ENCODE measurements around the gene CLDN15.

CLDN15 gene

DNA sequence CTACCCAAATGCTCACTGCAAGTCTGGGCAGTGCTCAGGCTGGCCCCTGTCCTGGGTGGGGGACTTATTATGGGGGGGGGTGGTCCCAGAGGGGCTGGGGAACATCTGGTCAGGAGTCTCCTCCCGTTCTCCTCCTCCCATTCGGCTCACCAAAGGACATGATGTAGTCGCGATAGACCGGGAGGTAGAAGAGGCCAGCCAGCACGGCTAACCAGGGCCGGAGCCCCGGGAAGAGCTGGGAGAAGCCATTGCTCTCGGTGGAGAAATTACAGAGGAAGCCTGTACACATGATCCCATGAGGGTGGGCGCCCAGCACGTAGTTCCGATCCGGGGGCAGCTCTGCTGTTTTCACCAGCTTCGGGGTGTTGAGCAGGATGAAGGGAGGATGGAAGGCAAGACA, 39.1 kb downstream of the CLDN15 start:
- H3K4me3 ChIP-seq (ENCODE audit: low read depth, low read length), result no peak overlapping the region
- TF ChIP-seq CTCF (IDR thresholded peaks at IDR 0.05; ENCODE audit: low read depth, low read length, missing control alignments), result no peak
- no peak for DNase-seq (ENCODE audit: low read depth)
- in situ Hi-C loops (cut with HindIII; ENCODE audit: low sequenced_read_pairs), result no loop called here

DNA sequence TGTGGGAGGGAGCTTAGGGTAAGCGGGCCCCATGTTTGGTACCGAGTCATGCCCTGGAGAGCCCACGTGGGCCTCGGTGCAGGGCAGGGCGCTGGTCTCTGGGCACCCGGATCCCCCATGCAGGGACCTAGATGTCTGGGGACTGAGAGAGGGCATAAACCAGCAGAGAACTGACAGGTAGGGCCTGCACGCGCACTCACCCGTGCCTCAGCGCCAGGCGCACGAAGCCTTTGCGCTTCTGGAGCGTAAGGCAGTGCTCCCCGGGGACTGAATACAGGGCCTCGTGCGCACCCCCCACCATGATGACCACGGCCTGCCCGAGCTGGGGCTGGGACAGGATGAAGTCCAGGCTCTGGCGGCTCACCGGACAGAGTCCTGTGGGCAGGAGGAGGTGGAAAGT, 39.6 kb downstream of the CLDN15 start:
- DNase-seq (ENCODE audit: low read depth), result no peak
- H3K4me3 ChIP-seq (ENCODE audit: low read depth, low read length), result no peak overlapping the region
- TF ChIP-seq CTCF (IDR thresholded peaks at IDR 0.05; ENCODE audit: low read depth, low read length, missing control alignments), result no peak
- in situ Hi-C loops (cut with HindIII; ENCODE audit: low sequenced_read_pairs), result no loop called here

DNA sequence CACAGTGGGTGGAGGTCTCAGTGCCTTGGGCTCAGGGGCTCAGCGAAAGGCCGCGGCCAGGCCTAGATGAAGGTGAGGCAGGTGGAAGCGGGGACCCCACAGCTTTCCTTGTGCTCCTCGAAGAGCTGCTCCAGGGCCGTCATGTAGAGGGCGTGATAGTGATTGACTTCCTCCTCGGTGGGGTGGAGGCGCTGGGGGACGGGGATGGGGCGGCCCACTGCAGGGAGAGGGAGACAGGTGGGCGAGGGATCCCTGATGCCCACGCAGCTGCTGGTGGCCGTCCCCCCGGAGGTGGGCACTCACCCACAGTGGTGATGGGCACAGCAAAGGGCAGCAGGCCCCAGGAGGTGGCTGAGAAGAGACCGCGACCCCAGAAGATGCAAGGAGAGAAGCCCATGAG, 41.7 kb downstream of the CLDN15 start:
- H3K4me3 ChIP-seq (ENCODE audit: low read depth, low read length), result no peak overlapping the region
- no peak for DNase-seq (ENCODE audit: low read depth)
- TF ChIP-seq CTCF (IDR thresholded peaks at IDR 0.05; ENCODE audit: low read depth, low read length, missing control alignments), result no peak
- in situ Hi-C loops (cut with HindIII; ENCODE audit: low sequenced_read_pairs), result no loop called here

DNA sequence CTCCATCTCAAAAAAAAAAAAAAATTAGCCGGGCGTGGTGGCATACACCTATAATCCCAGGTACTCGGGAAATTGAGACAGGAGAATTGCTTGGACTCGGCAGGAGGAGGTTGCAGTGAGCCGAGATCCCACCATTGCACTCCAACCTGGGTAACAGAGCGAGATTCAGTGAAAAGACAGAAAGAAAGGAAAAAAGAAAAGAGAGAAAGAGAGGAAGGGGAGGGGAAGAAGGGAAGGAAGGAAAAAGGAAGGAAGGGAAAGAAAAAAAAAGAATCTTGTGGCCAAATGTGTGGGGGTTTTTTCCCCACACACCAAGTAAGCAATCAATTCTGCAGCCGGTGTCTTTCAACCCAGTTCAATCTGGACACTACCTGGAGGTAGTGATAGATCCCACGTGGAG, 48.5 kb downstream of the CLDN15 start:
- in situ Hi-C loops (cut with HindIII; ENCODE audit: low sequenced_read_pairs), result no loop called here
- H3K4me3 ChIP-seq (ENCODE audit: low read depth, low read length), result no peak overlapping the region
- TF ChIP-seq CTCF (IDR thresholded peaks at IDR 0.05; ENCODE audit: low read depth, low read length, missing control alignments), result no peak
- DNase-seq (ENCODE audit: low read depth), result no peak

- no peak overlapping the region for H3K4me3 ChIP-seq (ENCODE audit: low read depth, low read length)
- no peak for DNase-seq (ENCODE audit: low read depth)
- in situ Hi-C loops (cut with HindIII; ENCODE audit: low sequenced_read_pairs), result no loop called here
- TF ChIP-seq CTCF (IDR thresholded peaks at IDR 0.05; ENCODE audit: low read depth, low read length, missing control alignments), result no peak
Observed at GRCh38 chr7:101186844-101187428, 50.7 kb downstream of the CLDN15 start.

- DNase-seq (ENCODE audit: low read depth), result no peak
- in situ Hi-C loops (cut with HindIII; ENCODE audit: low sequenced_read_pairs), result no loop called here
- H3K4me3 ChIP-seq (ENCODE audit: low read depth, low read length), result no peak overlapping the region
Observed at GRCh38 chr7:101186194-101186593, 51.4 kb downstream of the CLDN15 start.

More at GRCh38 chr7:101186194-101186593, 51.4 kb downstream of the CLDN15 start:
- TF ChIP-seq CTCF (IDR thresholded peaks at IDR 0.05; ENCODE audit: low read depth, low read length, missing control alignments), result no peak

All from astrocyte of the cerebellum (primary cell).